ENCODE data around the gene CNST. TPM values are rescaled to one million over a fixed set of nuclear protein-coding genes. Genes with fewer than 3 reads are reported as not detected.

The CNST gene
- polyA plus RNA-seq, 1 donor (not counting 4 experiments of a cell fraction or from before 2014, with no cell fraction given): 9.8 TPM

GRCh38 chr1:246595146-246595545 is 28.9 kb downstream of the CNST start:
- Histone ChIP-seq H3K79me2 (ENCODE audit: control insufficient read depth, insufficient read depth, low read length) (peaks cover 11% of the 10 kb centered on the region), H2AFZ (ENCODE audit: control insufficient read depth, low read length) (no peak overlapping the region), H3K27ac (ENCODE audit: control insufficient read depth, insufficient read depth, low read length) (peak overlapping the region; percentile 79), H4K20me1 (ENCODE audit: control insufficient read depth, extremely low read depth, insufficient read depth, low read length) (no peaks in the 10 kb centered on the region), H3K4me3 (ENCODE audit: control insufficient read depth in 2 of 3, extremely low read depth in 1 of 3, insufficient read depth in 2 of 3, low read depth in 1 of 3, low read length in 3 of 3) (no peak overlapping the region), H3K27me3 (ENCODE audit: control insufficient read depth, extremely low read depth, insufficient read depth, low read length) (no peaks in the 10 kb centered on the region), H3K4me2 (ENCODE audit: control insufficient read depth, extremely low read depth, insufficient read depth, low read depth, low read length) (peak overlapping the region; percentile 50), H3K9me3 (ENCODE audit: control insufficient read depth, low read depth, low read length) (no peaks in the 10 kb centered on the region), H3K9ac (ENCODE audit: control insufficient read depth, extremely low read depth, insufficient read depth, low read length) (peak overlapping the region; percentile 34), H3K4me1 (ENCODE audit: control insufficient read depth, extremely low read depth, insufficient read depth, low read length) (peaks cover 16% of the 10 kb centered on the region), H3K9me1 (ENCODE audit: control insufficient read depth, extremely low read depth, insufficient read depth, low read length) (no peaks in the 10 kb centered on the region), H3K36me3 (ENCODE audit: control insufficient read depth in 2 of 2, extremely low read depth in 1 of 2, insufficient read depth in 2 of 2, low read length in 2 of 2) (no peaks in the 10 kb centered on the region)
- no peak for DNase-seq (ENCODE audit: low read depth, low spot score)
- FAIRE-seq: no peak
- dilution Hi-C loops (cut with MboI; ENCODE audit: extremely low pct_ligation_motif_present, low sequenced_read_pairs): no loop called here
- TF ChIP-seq CTCF (optimal IDR thresholded peaks at IDR 0.05 in 1 of 3, IDR thresholded peaks at IDR 0.05 in 1 of 3, conservative IDR thresholded peaks at IDR 0.05 in 1 of 3; ENCODE audit: extremely low read depth in 1 of 3, insufficient read depth in 2 of 3, low read length in 3 of 3) (no peak), EZH2 (IDR thresholded peaks at IDR 0.05; ENCODE audit: low read length) (no peak)

GRCh38 chr1:246597340-246597739 is 31.1 kb downstream of the CNST start:
- Histone ChIP-seq H3K27me3 (ENCODE audit: control insufficient read depth, extremely low read depth, insufficient read depth, low read length) (no peaks in the 10 kb centered on the region), H3K27ac (ENCODE audit: control insufficient read depth, insufficient read depth, low read length) (peak overlapping the region; percentile 75), H2AFZ (ENCODE audit: control insufficient read depth, low read length) (peak overlapping the region; percentile 3), H3K9ac (ENCODE audit: control insufficient read depth, extremely low read depth, insufficient read depth, low read length) (peak overlapping the region; percentile 19), H4K20me1 (ENCODE audit: control insufficient read depth, extremely low read depth, insufficient read depth, low read length) (no peaks in the 10 kb centered on the region), H3K79me2 (ENCODE audit: control insufficient read depth, insufficient read depth, low read length) (peaks cover 8% of the 10 kb centered on the region), H3K4me1 (ENCODE audit: control insufficient read depth, extremely low read depth, insufficient read depth, low read length) (peaks cover 14% of the 10 kb centered on the region), H3K9me1 (ENCODE audit: control insufficient read depth, extremely low read depth, insufficient read depth, low read length) (no peaks in the 10 kb centered on the region), H3K4me2 (ENCODE audit: control insufficient read depth, extremely low read depth, insufficient read depth, low read depth, low read length) (peak overlapping the region; percentile 55), H3K4me3 (ENCODE audit: control insufficient read depth in 2 of 3, extremely low read depth in 1 of 3, insufficient read depth in 2 of 3, low read depth in 1 of 3, low read length in 3 of 3) (no peak overlapping the region), H3K9me3 (ENCODE audit: control insufficient read depth, low read depth, low read length) (no peaks in the 10 kb centered on the region), H3K36me3 (ENCODE audit: control insufficient read depth in 2 of 2, extremely low read depth in 1 of 2, insufficient read depth in 2 of 2, low read length in 2 of 2) (no peaks in the 10 kb centered on the region)
- TF ChIP-seq CTCF (optimal IDR thresholded peaks at IDR 0.05 in 1 of 3, IDR thresholded peaks at IDR 0.05 in 1 of 3, conservative IDR thresholded peaks at IDR 0.05 in 1 of 3; ENCODE audit: extremely low read depth in 1 of 3, insufficient read depth in 2 of 3, low read length in 3 of 3) (no peak), EZH2 (IDR thresholded peaks at IDR 0.05; ENCODE audit: low read length) (no peak)
- DNase-seq (ENCODE audit: low read depth, low spot score) (no peak), FAIRE-seq (no peak)
- dilution Hi-C loops (cut with MboI; ENCODE audit: extremely low pct_ligation_motif_present, low sequenced_read_pairs): no loop called here
